ENCODE results near the gene GPR83.

Gene GPR83

GRCh38 chr11:94343495-94343894 lies 57.7 kb downstream of the GPR83 start:
- no peak for DNase-seq (ENCODE audit: low read depth in 1 of 2, low spot score in 1 of 2)
- TF ChIP-seq, protein P1, sequence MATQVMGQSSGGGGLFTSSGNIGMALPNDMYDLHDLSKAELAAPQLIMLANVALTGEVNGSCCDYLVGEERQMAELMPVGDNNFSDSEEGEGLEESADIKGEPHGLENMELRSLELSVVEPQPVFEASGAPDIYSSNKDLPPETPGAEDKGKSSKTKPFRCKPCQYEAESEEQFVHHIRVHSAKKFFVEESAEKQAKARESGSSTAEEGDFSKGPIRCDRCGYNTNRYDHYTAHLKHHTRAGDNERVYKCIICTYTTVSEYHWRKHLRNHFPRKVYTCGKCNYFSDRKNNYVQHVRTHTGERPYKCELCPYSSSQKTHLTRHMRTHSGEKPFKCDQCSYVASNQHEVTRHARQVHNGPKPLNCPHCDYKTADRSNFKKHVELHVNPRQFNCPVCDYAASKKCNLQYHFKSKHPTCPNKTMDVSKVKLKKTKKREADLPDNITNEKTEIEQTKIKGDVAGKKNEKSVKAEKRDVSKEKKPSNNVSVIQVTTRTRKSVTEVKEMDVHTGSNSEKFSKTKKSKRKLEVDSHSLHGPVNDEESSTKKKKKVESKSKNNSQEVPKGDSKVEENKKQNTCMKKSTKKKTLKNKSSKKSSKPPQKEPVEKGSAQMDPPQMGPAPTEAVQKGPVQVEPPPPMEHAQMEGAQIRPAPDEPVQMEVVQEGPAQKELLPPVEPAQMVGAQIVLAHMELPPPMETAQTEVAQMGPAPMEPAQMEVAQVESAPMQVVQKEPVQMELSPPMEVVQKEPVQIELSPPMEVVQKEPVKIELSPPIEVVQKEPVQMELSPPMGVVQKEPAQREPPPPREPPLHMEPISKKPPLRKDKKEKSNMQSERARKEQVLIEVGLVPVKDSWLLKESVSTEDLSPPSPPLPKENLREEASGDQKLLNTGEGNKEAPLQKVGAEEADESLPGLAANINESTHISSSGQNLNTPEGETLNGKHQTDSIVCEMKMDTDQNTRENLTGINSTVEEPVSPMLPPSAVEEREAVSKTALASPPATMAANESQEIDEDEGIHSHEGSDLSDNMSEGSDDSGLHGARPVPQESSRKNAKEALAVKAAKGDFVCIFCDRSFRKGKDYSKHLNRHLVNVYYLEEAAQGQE (IDR thresholded peaks at IDR 0.05; ENCODE audit: insufficient replicate concordance, low read depth) = no peak
- no peak for TF ChIP-seq GABPA (IDR thresholded peaks at IDR 0.05; ENCODE audit: low read depth)
- TF ChIP-seq POLR2AphosphoS5 (IDR thresholded peaks at IDR 0.05; ENCODE audit: low read depth) = no peak
- no peak for TF ChIP-seq SPI1 (IDR thresholded peaks at IDR 0.05; ENCODE audit: borderline replicate concordance, low read depth)
- TF ChIP-seq, protein P2, sequence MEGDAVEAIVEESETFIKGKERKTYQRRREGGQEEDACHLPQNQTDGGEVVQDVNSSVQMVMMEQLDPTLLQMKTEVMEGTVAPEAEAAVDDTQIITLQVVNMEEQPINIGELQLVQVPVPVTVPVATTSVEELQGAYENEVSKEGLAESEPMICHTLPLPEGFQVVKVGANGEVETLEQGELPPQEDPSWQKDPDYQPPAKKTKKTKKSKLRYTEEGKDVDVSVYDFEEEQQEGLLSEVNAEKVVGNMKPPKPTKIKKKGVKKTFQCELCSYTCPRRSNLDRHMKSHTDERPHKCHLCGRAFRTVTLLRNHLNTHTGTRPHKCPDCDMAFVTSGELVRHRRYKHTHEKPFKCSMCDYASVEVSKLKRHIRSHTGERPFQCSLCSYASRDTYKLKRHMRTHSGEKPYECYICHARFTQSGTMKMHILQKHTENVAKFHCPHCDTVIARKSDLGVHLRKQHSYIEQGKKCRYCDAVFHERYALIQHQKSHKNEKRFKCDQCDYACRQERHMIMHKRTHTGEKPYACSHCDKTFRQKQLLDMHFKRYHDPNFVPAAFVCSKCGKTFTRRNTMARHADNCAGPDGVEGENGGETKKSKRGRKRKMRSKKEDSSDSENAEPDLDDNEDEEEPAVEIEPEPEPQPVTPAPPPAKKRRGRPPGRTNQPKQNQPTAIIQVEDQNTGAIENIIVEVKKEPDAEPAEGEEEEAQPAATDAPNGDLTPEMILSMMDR (IDR thresholded peaks at IDR 0.05; ENCODE audit: insufficient read depth, low read length) = no peak
- H3K4me3 ChIP-seq (replicated peaks; ENCODE audit: insufficient read depth, low read length) = no peak overlapping the region
- no peak overlapping the region for H3K27ac ChIP-seq (replicated peaks)
- H3K27me3 ChIP-seq (ENCODE audit: insufficient read depth, poor library complexity, severe bottlenecking) = peaks cover 7% of the 10 kb centered on the region

GRCh38 chr11:94342250-94342649 lies 59.0 kb downstream of the GPR83 start:
- Histone ChIP-seq H3K27me3 (ENCODE audit: insufficient read depth, poor library complexity, severe bottlenecking) (peaks cover 7% of the 10 kb centered on the region), H3K4me3 (replicated peaks; ENCODE audit: insufficient read depth, low read length) (no peak overlapping the region), H3K27ac (replicated peaks) (no peak overlapping the region)
- no peak for TF ChIP-seq SPI1 (IDR thresholded peaks at IDR 0.05; ENCODE audit: borderline replicate concordance, low read depth)
- no peak for TF ChIP-seq POLR2AphosphoS5 (IDR thresholded peaks at IDR 0.05; ENCODE audit: low read depth)
- TF ChIP-seq, protein P1 (IDR thresholded peaks at IDR 0.05; ENCODE audit: insufficient replicate concordance, low read depth) = no peak
- TF ChIP-seq, protein P2 (IDR thresholded peaks at IDR 0.05; ENCODE audit: insufficient read depth, low read length) = no peak
- no peak for TF ChIP-seq GABPA (IDR thresholded peaks at IDR 0.05; ENCODE audit: low read depth)
- DNase-seq (ENCODE audit: low read depth in 1 of 2, low spot score in 1 of 2) = no peak

DNA sequence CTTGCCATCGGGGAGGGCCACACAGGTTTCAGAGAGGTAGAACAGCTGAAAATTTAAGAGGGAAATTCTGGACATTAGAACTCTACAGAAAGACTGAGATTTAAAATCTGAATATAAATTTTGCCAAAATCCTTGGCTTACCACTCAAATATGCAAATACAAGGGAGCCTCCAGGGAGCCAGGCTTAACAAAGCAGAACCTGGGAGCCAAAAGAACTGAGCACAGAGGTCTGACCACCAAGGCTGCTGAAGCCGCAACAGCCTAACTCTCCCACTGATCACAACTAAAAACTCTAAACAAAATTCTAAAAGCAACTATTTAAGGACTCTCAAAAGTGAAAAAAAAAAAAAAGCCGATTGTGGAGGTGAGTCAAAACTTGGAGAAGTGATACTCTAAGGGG lies 62.6 kb downstream of the GPR83 start:
- Histone ChIP-seq H3K27me3 (ENCODE audit: insufficient read depth, poor library complexity, severe bottlenecking) (peaks cover 1% of the 10 kb centered on the region), H3K4me3 (replicated peaks; ENCODE audit: insufficient read depth, low read length) (no peak overlapping the region), H3K27ac (replicated peaks) (no peak overlapping the region)
- TF ChIP-seq POLR2AphosphoS5 (IDR thresholded peaks at IDR 0.05; ENCODE audit: low read depth) (no peak), GABPA (IDR thresholded peaks at IDR 0.05; ENCODE audit: low read depth) (no peak), SPI1 (IDR thresholded peaks at IDR 0.05; ENCODE audit: borderline replicate concordance, low read depth) (no peak)
- TF ChIP-seq, protein P2 (IDR thresholded peaks at IDR 0.05; ENCODE audit: insufficient read depth, low read length) = no peak
- TF ChIP-seq, protein P1 (IDR thresholded peaks at IDR 0.05; ENCODE audit: insufficient replicate concordance, low read depth) = no peak
- DNase-seq (ENCODE audit: low read depth in 1 of 2, low spot score in 1 of 2) = no peak
